ENCODE measurements around the gene RHBG.

GRCh38 chr1:156373546-156373945 is 4.5 kb downstream of the RHBG start:
- no peak for TF ChIP-seq CTCF (IDR thresholded peaks at IDR 0.05)
- TF ChIP-seq POLR2A (IDR thresholded peaks at IDR 0.05), result no peak
